GM12872 (cell line): ENCODE measurements around the gene MAPK8.

Experiments used
- TF ChIP-seq, protein P1 (sequence below): IDR thresholded peaks from 3 replicates; pipeline ENCODE4 v1.5.1; 2011; ENCODE audit warnings: low read depth, mild to moderate bottlenecking, low read length, moderate library complexity; ENCODE audit not compliant: insufficient read depth

MAPK8 gene

DNA sequence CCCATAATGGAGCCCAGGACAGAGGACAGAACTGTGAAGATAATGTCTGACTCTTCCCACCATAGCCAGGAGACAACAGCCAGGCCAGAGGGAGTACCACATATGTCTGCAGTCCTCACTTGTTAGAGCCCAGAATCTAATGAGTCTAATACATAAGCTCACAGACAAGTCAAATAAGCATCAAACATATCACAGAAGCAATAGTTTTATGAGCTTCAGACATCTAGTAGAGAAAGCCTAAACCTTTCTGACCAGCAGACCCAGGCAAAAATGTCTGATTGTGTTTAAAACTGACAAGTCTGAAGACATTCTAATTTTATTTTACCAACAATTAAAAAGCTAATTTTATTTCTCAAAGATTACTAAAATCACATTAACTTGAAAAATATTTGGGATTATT lies 75.5 kb downstream of the MAPK8 start:
- TF ChIP-seq, protein P1, sequence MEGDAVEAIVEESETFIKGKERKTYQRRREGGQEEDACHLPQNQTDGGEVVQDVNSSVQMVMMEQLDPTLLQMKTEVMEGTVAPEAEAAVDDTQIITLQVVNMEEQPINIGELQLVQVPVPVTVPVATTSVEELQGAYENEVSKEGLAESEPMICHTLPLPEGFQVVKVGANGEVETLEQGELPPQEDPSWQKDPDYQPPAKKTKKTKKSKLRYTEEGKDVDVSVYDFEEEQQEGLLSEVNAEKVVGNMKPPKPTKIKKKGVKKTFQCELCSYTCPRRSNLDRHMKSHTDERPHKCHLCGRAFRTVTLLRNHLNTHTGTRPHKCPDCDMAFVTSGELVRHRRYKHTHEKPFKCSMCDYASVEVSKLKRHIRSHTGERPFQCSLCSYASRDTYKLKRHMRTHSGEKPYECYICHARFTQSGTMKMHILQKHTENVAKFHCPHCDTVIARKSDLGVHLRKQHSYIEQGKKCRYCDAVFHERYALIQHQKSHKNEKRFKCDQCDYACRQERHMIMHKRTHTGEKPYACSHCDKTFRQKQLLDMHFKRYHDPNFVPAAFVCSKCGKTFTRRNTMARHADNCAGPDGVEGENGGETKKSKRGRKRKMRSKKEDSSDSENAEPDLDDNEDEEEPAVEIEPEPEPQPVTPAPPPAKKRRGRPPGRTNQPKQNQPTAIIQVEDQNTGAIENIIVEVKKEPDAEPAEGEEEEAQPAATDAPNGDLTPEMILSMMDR: no peak

DNA sequence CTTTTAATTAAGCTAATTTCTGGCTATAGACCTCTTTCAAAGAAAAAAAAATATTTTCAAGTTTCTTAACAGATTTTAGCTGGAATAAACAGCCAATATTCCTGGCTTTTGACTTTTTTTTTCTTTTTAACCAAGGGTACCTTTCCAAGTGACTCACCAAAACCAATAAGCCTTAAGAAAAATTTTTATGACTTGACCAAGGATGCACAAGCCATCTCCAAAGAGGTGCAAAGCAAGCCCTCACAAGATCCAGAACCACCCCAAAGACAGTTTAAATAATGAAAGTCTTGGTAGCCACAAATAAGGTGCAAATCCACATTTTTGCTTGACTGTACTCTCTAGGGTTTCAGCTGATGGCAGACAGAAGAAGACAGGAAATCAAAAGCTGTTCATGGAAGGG lies 76.5 kb downstream of the MAPK8 start:
- TF ChIP-seq, protein P1: no peak

DNA sequence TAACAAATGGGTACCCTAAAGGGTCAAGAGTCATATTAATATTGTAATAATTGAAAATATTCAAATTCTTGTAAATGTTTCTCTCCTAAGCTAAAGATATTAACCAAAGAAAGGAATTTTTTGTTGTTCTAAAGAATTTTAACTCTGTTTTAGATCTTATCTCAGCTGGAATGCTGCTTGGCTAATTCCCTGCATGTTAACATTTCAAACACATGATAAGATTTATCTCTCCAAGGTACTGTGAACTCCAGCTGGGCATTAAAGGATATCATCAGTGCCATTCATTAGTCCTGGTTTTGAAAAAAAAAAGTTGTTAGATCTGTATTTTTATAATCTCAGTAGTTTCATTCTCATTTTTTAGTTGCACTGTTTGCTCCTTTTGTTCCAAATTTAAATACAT lies 76.9 kb downstream of the MAPK8 start:
- TF ChIP-seq, protein P1: no peak

DNA sequence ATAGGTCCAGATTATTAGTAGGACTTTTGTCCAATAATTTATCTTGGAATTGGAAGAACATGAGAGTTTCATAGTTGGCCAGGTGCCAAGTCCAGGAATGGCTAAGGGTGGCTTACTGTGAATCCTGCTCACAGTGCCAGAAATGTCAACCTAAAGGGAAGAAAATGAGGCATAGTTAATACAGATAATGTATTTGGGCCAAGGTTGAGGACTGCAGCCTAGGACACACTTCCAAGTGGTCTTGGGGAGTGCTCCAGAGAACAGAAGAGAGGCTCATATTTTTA lies 78.2 kb downstream of the MAPK8 start:
- TF ChIP-seq, protein P1: no peak

DNA sequence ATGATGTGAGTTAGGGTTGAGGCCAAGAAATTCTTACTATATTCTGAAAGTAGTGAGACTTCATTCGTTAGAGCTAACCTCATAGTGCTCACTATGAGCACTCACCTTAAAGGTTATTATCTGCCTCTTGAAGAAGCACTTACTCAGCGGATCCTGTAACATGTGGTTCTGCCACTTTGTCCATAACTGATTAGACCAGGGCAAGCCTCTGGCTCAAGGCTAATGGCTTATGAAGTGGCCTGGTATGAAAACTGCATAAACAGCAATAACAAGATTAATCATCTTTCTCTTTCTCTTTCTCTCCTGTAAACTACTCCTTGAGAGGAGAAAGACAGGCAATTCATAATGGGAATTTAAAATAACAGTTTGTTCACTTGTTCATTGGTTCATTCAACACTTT lies 82.8 kb downstream of the MAPK8 start:
- TF ChIP-seq, protein P1: no peak

DNA sequence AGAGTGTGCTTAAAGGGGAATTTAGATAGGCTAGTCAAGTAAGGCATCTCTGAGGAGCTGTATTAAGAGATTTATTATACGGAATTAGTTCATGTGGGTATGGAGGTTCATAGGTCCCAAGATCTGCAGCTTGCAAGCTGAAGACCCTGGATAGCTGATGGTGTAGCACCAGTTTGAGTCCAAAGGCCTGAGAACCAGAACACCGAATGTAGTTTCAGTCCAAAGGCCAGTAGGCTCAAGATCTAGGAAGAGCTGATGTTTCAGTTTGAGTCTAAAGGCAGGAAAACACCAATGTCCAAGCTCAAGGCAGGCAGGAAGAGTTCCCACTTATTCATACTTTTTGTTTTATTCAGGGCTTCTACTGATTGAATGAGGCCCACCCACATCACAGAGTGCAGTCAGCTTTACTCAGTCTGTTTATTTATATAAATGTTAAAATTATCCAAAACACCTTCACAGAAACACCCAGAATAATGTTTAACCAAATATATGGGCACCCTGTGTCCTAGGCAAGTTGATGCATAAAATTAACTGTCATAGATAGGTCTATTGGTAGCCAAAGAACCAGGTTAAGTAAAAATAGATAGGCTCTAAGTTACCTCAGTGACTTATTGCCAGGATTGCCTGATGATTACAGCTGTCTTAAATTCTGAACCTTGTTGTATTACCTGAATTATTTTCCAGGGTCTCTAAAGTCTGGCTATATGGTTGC lies 83.5 kb downstream of the MAPK8 start:
- TF ChIP-seq, protein P1: no peak

DNA sequence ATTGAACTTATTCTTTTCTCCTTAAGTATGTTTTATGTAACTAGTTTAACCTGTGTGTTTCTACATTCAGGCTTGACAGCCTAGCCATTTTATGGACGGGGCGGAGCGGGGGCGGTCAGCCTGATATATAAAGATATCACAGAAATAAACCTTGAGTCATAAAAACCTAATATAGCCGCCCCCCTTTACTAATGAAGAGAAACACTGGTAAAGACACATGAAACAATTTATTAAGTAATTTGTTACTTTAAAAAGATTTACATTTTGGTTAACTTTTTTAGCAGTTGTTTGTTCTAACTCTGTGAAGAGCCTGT lies 84.0 kb downstream of the MAPK8 start:
- TF ChIP-seq, protein P1: no peak
